Osteocyte (in vitro differentiated cells): ENCODE results near the gene ENO2. TPM values are rescaled to one million over a fixed set of nuclear protein-coding genes. Genes with fewer than 3 reads are reported as not detected.

ENCODE experiments used
- DNase-seq: peaks from one replicate; pipeline ENCODE4 v3.0.0; 2021; ENCODE audit warnings: mixed read lengths; ENCODE audit not compliant: unreplicated experiment; ENCODE audit errors: extremely low spot score
- H3K27ac Mint-ChIP-seq: one replicate; pipeline ENCODE4 v1.8.0; 2021; ENCODE audit warnings: mild to moderate bottlenecking, mixed read lengths; ENCODE audit not compliant: unreplicated experiment
- H3K27me3 Mint-ChIP-seq: one replicate; pipeline ENCODE4 v1.8.0; 2021; ENCODE audit warnings: mixed read lengths; ENCODE audit not compliant: unreplicated experiment
- H3K36me3 Mint-ChIP-seq: one replicate; pipeline ENCODE4 v1.8.0; 2021; ENCODE audit warnings: mixed read lengths; ENCODE audit not compliant: unreplicated experiment
- H3K4me1 Mint-ChIP-seq: one replicate; pipeline ENCODE4 v1.8.0; 2021; ENCODE audit warnings: mixed read lengths; ENCODE audit not compliant: unreplicated experiment
- H3K4me3 Mint-ChIP-seq: one replicate; pipeline ENCODE4 v1.8.0; 2021; ENCODE audit warnings: mild to moderate bottlenecking, moderate library complexity, mixed read lengths; ENCODE audit not compliant: unreplicated experiment
- H3K9me3 Mint-ChIP-seq: one replicate; pipeline ENCODE4 v1.8.0; 2021; ENCODE audit warnings: mixed read lengths; ENCODE audit not compliant: unreplicated experiment
- CTCF ChIP-seq: fragments of 200-600 bp; sonication (generic); IDR thresholded peaks from 2 replicates; pipeline ENCODE4 v1.5.0; 2021; ENCODE audit warnings: antibody characterized with exemption, mild to moderate bottlenecking, moderate library complexity
- total RNA-seq: library from RNA; stranded (reverse); gene quantifications from 2 replicates; pipeline ENCODE4 v1.2.1, GENCODE V29; 2021

The ENO2 gene
- total RNA-seq, 1 donor from 2014 or later: 24.1 TPM

- Mint-ChIP-seq H3K4me3 (peak overlapping the region; percentile 86), H3K27ac (peak overlapping the region; percentile 99), H3K9me3 (no peaks in the 10 kb centered on the region), H3K4me1 (peaks cover 55% of the 10 kb centered on the region), H3K27me3 (no peaks in the 10 kb centered on the region), H3K36me3 (no peaks in the 10 kb centered on the region)
- no peak for TF ChIP-seq CTCF
- DNase-seq: no peak
These were observed 11.3 kb downstream of the ENO2 start for GRCh38 chr12:6925540-6926279.

GRCh38 chr12:6927379-6928021, 13.1 kb downstream of the ENO2 start, which contains the start of gene ATN1:
Gene ATN1, plus strand, starts transcription at chr12:6927959. Its CDS starts 6,043 bp downstream, at chr12:6934002.
- peak; percentile 91 for DNase-seq
- no peaks in the 10 kb centered on the region for H3K9me3 Mint-ChIP-seq

GRCh38 chr12:6928022-6928702, 13.8 kb downstream of the ENO2 start:
- peaks cover 3% of the 10 kb centered on the region for H3K36me3 Mint-ChIP-seq
- H3K4me3 Mint-ChIP-seq: peak overlapping the region; percentile 90
- H3K9me3 Mint-ChIP-seq: no peaks in the 10 kb centered on the region
- no peaks in the 10 kb centered on the region for H3K27me3 Mint-ChIP-seq
- TF ChIP-seq CTCF: no peak
- H3K4me1 Mint-ChIP-seq: peaks cover 72% of the 10 kb centered on the region
- no peak for DNase-seq
- peak overlapping the region; percentile 89 for H3K27ac Mint-ChIP-seq

More at GRCh38 chr12:6927379-6928021, 13.1 kb downstream of the ENO2 start, which contains the start of gene ATN1:
- Mint-ChIP-seq H3K4me1 (peaks cover 68% of the 10 kb centered on the region), H3K27me3 (no peaks in the 10 kb centered on the region), H3K36me3 (peaks cover 3% of the 10 kb centered on the region), H3K4me3 (peak within 1 kb of the TSS; percentile 90), H3K27ac (peak within 1 kb of the TSS; percentile 99)
- TF ChIP-seq CTCF: no peak

- peak overlapping the region; percentile 89 for H3K27ac Mint-ChIP-seq
- H3K36me3 Mint-ChIP-seq: peaks cover 9% of the 10 kb centered on the region
- no peaks in the 10 kb centered on the region for H3K27me3 Mint-ChIP-seq
- TF ChIP-seq CTCF: no peak
- H3K9me3 Mint-ChIP-seq: no peaks in the 10 kb centered on the region
- DNase-seq: no peak
- H3K4me1 Mint-ChIP-seq: peaks cover 76% of the 10 kb centered on the region
- H3K4me3 Mint-ChIP-seq: peak overlapping the region; percentile 90
These were observed 14.5 kb downstream of the ENO2 start for GRCh38 chr12:6928703-6929407.
